Brain pericyte (primary cell): Measurements from ENCODE around the gene ERC2.
"Not testable (repeated sequence)": the region's sequence is repeated elsewhere in the genome, so short reads cannot be mapped to it uniquely, and the experiment has no call there.

Experiments used
- DNase-seq: peaks from one replicate; pipeline ENCODE4 v3.0.0-alpha.2; 2012; ENCODE audit warnings: low read depth, low spot score

ERC2 gene

DNA sequence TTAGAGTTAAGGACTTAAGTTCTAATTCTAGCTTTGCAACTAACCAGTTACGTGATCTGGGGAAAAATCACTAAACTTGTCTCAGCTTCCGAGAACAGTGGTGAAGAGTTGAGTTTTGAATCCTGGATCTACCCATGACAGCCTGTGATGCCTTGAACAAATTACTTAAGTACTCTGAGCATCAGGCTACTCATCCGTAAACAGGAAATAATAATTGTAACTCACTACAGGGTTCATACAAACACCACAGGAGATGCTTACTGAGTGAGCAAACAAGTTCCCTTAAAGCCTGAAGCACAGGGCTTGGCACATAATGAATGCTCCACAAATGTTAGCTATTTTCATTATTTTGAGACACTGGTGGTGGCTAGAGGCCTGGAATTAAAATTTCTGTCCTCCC, 158.8 kb downstream of the ERC2 start:
- no peak for DNase-seq

DNA sequence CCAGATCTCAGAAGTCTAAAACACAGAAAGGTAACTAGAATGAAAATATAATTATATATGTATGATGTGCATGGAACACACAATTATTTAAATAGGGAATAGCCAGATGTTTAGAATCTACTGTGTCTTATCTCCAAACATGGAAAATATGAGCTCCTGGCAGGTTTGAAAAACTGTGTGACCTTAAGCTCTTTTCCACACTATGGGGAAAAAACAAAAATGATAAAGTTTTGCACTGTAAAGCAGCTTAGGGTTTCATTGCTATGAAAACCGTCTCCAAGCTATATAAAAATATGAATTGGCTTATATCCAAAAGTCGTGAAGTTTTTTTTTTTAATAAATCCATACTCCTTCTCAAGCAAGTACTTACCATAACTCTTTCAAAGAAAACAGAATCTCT, 159.8 kb downstream of the ERC2 start:
- no peak for DNase-seq

DNA sequence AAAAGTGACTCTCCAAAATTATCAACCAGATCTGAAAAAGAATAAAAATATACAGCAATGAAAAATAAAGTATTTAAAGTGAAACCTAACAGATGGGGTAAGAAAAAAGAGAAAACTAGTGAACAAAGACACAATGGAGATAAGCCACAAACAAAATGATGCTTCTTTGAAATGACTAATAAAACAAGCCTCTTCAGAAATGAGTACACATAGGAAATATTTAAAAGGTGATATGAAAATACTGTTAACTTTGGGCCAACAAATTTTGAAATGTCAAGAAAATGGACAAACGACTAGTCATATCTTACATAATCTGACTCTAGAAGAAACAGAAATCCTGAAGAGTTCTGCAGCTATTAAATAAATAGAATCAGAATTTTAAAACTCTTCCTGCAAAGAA, 164.2 kb downstream of the ERC2 start:
- no peak for DNase-seq

DNA sequence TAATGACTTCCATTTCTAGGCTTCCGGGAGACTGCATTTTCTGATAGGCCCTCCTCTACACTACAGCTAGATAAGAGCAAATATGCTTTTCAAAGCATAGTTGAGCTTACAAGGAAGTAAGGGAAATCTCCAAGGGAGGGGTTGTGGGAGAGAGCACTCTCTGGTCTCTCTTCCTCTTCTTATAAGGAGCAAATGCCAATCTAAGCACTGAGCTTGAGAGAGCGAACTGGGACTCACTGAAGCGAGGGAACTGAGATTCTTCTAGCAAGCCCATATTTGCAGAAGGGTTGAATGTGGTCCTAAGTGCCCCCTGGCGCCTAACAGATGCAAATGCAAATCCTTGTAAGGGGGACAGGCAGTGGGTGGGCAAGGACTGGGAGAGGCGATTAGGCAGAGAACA, 164.8 kb downstream of the ERC2 start:
- no peak for DNase-seq

DNA sequence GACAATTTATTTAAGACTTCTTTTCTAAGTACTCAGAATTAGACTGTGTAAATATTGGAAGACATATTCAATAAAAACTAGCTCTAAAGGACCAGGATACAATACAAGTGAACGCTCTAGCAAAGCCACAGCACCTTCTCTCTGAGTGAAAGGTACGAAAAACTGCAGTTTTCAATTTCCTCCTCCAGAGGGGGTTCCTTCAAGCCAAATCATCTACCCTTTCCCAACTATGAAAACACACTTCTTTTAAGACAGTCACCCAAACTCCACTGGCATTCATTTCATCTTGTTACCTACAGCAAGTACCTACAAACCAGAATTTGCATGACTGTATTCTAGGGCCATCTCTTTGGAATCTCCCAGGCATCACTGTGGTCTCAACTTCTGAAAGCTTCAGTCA, 165.8 kb downstream of the ERC2 start:
- DNase-seq = no peak

DNA sequence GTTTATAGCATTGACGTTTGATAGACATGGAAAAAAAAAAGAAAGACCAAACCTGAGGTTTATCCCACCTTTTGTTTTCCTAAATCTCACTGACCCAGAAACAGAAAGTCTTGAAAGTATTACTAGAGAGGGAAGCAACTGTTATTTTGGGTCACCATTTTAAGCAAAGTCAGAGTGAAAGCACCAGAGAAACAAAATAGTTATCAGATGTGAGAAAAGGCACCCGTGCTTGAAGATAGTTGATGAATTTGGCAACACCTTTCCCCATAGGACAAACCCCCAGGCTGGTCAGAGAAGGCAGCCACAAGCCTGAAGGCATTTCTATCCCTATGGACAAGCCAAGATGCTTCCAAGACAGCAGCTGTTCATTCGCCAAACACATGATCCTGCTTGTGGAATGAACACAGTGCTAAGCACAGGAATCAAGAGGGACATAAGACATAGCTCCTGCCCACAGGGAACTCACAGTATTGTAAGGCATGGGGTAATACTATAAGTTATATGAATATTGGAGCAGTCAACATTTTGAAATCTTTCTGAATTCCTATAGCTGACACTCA, 170.9 kb downstream of the ERC2 start:
- DNase-seq = no peak

DNA sequence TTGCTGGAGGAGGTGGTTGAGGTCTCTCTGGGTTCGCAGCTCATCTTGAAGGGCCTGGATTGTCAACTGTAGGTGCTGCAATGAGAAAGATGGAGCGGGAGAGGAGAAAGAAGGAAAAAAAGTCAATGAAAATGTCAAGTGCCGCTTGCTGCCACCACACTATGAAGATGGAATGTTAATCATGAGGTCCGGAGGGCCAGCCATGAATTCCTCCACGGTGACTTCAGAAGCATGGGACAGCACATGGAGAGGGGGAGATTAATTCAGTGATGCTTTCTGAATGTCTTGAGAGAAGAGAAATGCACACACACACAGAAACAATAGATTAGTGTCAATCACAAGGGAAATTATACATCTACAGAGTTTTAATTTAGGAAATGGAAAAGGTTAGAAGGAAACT, 171.9 kb downstream of the ERC2 start:
- DNase-seq = no peak

DNA sequence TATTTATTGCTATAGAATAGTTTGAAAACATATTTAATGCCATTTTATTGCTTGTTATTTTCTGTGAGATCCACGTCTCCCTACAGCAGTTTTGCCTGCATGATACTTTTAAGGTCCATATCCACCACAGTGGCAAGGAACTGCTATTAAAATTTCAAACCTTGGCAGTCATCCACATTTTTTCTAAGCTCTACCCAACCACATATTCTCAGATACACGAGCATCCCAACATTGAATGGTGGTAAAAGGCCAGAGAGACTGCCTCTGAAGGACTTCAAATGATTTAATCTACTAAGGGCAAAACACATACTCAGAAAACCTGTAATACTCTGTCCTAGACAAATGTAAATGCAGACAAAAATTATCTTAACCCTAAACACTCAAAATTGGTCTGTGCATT, 173.1 kb downstream of the ERC2 start:
- DNase-seq = no peak

DNA sequence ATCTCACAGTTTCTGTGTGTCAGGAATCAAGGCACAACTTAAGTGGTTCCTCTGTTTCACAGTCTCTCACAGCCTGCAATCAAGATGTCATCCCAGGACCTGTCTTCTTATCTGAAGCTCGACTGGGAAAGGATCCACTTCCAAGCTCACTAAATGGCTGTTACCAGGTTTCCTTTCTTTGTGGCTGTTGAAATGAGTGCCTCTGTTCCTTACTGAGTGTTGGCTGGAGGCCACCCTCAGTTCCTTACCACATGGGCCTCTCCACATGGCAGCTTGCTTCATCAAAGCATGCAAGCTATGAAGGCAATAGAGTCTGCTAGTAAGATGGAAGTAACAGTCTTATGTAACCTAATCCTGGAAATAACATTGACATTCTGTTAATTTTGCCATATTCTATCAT, 174.0 kb downstream of the ERC2 start:
- no peak for DNase-seq

DNA sequence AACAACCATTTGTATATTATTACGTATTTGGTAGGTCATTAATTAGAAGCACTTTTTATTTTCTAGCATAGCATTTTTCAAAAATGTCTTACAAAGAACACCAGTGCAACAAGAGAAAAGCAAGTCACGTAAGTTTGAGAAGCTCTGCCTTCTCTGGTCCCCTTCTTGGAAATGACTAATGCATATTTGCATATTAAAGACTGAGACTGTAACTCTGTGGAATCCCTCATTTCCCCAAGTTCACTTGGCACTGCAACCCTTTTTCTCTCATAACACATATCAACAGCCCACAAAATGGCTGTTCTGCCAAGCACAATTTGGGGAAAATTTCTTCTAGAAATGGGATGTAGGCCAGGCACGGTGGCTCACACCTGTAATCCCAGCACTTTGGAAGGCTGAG, 176.3 kb downstream of the ERC2 start:
- no peak for DNase-seq

DNA sequence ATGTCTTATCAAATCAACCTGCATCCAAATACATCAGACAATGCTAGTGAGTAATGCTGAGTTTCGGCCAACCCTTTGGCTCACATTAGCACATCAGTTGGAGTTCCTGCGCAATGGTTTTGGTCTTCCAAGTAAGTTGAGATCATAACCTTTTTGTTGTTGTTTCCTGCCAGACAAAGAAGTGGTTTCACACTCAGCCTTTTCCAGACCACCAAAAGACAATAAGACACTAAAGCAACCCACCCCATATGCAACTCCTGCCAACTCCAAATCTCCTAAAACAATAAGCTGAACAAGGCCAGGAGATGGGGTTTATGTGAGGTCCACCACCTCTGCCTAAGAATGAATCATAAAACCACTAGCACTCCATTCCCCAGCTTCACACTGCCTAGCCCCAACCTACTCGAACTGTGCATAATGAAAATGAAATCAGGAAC, 177.0 kb downstream of the ERC2 start:
- no peak for DNase-seq

DNA sequence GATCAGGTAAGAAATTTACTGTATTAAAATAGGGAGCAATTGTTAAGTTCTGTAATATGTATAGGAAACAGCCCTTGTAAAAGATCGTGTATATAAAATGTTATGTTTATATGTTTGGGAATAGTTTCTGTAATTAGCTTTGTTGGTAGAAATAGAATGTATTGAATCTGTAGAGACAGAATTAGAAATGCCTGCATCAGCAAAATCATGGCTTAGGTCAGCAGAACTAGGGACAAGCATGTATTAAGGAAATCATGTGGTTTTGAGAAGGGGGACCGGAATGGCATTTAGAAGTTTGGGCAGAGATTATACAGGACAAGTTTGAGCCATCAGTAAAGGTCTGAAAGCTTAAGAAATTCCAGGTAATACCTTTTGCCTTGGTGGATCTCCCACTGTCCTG, 177.9 kb downstream of the ERC2 start:
- DNase-seq = no peak

DNA sequence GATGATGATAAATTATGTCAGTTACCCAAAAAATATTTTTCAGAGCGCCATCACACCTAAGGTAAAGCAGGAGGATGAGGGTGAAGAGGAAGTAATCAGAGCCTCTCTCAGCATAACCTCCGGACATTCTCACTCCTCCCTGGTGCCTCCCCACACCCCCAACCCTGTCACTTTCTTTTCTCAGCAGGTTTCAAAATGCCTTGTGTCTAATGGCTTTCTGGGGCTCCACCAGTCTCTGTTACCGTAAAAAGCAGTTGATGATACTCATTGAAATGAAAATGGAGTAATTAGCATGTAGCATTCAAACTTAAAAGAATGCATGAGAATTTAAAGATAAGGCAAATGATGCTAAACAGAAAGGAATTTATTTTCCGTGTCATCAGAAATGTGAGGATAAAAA, 180.0 kb downstream of the ERC2 start:
- DNase-seq = no peak

DNA sequence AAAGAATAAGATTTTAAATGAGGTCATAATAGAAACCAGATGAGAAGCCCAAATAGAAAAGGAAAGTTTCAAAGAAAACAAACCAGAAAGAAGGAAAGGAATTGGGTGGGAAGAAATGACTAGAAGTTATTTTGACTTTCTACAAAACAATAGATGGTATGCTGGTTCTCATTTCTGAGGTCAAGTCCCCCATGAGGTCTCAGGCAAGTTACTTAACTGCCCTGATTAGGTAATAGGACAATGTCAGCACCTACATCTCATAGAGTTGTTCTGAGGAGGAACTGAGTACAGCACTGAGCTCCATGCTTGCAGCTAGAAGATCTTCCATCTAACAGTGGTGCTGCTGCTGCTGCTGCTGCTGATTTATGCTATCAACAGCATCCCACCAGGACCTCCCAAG, 185.9 kb downstream of the ERC2 start:
- DNase-seq = no peak

DNA sequence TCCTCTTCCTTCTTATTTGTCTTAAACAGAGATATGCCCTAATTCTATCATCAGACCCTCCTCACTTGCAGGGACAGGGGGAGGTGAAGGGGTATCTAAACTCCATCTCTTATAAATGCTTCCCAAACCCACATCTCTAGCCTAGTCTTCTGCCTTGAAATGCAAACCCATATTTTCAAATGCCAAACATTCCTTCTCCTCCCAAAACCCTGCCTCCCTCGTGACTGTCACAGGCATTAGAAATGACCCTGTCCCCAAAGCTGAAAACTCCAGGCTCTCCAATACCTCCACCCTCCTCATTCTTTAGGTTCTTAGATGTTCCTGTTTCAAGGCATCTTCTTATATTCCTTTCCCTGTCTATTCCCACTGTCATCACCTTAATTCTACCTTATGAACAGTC, 191.0 kb downstream of the ERC2 start:
- no peak for DNase-seq

DNA sequence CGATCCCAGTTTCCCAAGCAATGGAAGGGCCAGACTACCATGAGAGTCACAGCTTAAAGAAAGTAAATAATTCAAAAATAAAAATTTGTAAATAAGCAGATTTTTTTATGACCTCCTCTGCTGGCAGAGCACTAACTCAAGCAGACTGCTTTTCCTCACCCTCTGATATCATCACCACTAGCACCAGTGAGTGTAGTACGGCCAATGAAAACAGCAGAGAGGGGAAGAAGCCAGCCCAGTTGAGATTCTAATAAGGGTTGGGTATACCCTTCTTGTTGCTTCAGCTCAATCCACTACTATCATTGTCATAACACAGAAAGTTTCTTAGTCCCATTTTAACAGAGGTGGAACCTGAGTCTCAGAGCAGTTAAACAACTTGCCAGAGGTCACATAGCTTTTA, 193.1 kb downstream of the ERC2 start:
- DNase-seq = no peak

DNA sequence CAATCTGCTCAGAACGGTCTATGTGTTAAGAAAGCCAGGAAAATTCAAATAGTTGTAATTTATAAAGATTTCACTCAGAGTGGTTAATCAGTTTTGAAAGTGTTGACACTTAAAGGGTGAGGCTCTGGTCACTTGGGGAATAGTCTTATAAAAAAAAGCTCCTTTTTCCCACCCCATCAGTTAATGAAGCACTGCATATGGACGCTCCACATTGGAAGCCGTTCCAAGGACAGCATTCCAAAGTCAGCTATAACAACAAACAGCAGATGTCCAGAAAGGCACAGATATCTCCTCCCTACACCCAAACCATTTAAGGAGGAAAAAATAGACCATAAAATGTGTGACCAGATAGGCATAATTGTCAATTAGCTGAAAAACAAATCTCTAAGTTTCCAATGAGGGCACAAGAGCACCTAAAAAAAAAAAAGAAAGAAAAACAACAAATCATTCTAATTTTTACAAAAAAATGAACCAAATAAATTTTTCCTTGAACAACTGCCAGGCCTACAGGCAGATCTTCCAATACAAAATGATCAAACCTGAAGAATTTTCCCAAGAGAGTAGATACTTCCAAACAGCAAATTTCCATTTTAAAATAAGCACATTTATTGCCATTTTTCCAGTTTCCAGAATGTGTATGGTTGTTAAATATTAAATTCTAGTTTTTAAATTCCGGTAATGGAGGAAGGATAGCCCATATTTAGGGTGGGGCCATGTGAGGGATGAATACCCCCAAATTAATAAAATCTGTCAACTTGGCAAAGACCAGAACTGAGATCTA, 198.3 kb downstream of the ERC2 start:
- DNase-seq = no peak

DNA sequence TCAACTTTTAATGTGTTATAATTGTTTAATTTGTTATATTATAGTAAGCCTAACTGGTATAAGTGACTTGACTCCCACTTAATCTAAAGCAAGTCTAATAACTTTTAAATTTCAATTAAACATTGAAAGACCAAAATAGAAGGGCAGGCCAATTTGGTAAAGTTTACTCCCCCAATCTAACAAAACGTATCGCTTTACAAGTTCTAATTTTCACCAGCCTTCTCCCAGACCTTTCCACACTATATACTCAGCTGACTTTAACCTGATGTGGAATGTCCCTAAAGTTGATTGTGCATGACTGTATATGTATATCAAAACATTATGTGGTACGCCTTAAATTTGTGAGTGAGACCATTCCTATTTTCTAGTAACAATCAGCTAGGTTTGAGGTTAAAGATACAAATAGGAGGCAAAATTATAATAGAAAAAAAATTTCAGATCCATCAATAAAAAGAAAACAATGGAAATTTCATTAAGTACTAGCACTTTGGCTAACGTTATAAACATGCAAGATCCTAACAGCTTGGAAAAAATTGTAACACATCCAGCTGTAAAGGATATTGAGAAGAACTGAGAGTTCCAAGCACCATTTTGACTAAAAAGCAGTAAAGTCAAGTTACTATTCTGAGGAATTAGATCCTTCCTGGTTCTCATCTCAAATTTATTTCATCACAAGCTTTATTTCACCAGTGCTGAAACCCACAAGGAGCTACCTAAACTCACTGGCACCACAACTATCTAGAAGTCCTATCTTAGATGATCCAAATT, 199.5 kb downstream of the ERC2 start:
- no peak for DNase-seq

DNA sequence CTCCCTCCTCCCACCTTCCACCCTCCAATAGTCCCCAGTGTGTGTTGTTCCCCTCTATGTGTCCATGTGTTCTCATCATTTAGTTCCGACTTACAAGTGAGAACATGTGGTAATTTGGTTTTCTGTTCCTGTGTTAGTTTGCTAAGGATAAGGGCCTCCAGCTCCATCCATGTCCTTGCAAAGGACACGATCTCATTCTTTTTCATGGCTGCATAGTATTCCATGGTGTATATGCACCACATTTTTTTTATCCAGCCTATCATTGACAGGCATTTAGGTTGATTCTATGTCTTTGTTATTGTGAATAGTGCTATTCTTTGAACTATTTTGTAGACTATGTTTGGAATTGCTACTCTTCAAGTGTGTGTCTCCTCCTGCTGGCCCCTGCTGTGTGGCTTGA, 206.4 kb downstream of the ERC2 start:
- DNase-seq = not testable (repeated sequence)

DNA sequence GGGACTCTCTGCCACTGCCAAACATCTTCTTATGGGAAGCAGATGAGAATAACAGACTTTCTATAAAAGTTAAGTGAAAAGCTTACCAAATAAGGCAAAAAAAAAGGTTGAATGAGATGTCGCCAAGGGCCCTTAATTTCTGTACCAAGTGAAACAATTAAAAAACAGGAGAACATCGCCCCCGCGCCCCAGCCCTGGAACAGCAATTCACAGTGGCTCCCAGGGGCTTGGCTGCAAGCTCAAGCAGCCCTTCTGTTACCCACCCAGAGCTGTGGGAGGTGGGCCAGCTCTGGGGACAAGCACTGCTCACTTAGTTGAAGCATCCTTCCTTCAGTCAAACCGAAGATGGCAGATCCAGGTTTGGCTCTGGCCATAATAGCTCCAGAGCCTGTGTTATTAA, 208.0 kb downstream of the ERC2 start:
- DNase-seq = no peak

DNA sequence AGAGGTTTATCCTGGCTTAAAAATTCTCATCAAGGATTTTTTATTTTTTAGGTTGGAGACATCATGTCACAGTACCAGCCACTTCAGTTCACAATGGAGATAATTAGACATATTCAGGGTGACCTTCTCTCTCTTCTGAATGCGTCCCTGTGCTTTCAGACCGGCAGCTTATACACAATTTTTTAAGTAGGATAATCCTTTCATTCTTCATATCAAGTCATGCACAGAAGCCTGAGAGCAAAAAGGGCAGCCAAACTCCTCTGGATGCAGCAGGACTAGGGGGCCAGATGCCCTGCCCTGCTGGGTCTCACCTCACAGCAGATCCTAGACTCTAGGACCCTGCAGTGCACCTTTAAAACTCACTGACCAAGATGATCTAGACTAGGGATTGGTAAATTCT, 210.4 kb downstream of the ERC2 start:
- no peak for DNase-seq

DNA sequence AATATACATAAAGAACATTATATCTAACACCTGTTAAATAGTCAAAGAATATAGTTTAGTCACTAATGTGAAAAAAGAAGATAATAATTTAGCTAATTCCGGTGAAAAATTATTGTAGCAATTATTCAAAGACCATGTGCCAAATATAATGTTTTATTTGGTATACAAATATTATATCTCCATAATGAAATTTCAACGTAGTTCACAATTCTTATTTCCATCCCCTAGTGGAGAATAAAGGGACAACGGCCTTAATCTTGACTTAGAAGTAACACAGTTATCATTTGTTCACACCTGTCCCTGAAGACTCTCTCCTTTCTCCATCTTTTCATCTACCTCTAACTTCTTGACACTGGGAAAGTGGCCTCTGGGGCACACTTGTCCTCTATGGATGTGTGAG, 213.4 kb downstream of the ERC2 start:
- no peak for DNase-seq
